HG02610 (cell line): ENCODE measurements around the gene FBLN5.

Experiments used
- ATAC-seq: cut with Tn5 transposase; IDR thresholded peaks from one replicate; pipeline ENCODE4 v1.9.1; 2021; ENCODE audit warnings: mild to moderate bottlenecking, moderate library complexity; ENCODE audit not compliant: unreplicated experiment

Gene FBLN5

GRCh38 chr14:91946622-91947474 is 646 bp downstream of the FBLN5 start:
- ATAC-seq, result no peak

GRCh38 chr14:91945751-91946621 is 1.5 kb downstream of the FBLN5 start:
- ATAC-seq, result no peak

GRCh38 chr14:91942946-91943345 is 4.5 kb downstream of the FBLN5 start:
- no peak for ATAC-seq

GRCh38 chr14:91942128-91942527 is 5.4 kb downstream of the FBLN5 start:
- ATAC-seq, result no peak

- ATAC-seq, result no peak
Observed at GRCh38 chr14:91940209-91940608, 7.3 kb downstream of the FBLN5 start.

GRCh38 chr14:91935586-91935985 is 11.9 kb downstream of the FBLN5 start:
- ATAC-seq, result no peak

GRCh38 chr14:91934554-91935285 is 12.8 kb downstream of the FBLN5 start:
- ATAC-seq, result no peak

GRCh38 chr14:91931478-91932088 is 15.9 kb downstream of the FBLN5 start:
- no peak for ATAC-seq

- ATAC-seq, result no peak
Observed at GRCh38 chr14:91929700-91930099, 17.8 kb downstream of the FBLN5 start.

- no peak for ATAC-seq
Observed at GRCh38 chr14:91927800-91928199, 19.7 kb downstream of the FBLN5 start.

GRCh38 chr14:91927191-91927590 is 20.3 kb downstream of the FBLN5 start:
- ATAC-seq, result no peak

- ATAC-seq, result no peak
Observed at GRCh38 chr14:91926131-91926890, 21.2 kb downstream of the FBLN5 start.

- ATAC-seq, result no peak
Observed at GRCh38 chr14:91925727-91926121, 21.8 kb downstream of the FBLN5 start.

- no peak for ATAC-seq
Observed at GRCh38 chr14:91925001-91925726, 22.3 kb downstream of the FBLN5 start.

- no peak for ATAC-seq
Observed at GRCh38 chr14:91920526-91920925, 27.0 kb downstream of the FBLN5 start.

GRCh38 chr14:91919814-91920213 is 27.7 kb downstream of the FBLN5 start:
- ATAC-seq, result no peak

- no peak for ATAC-seq
Observed at GRCh38 chr14:91918186-91918883, 29.2 kb downstream of the FBLN5 start.

GRCh38 chr14:91912035-91912434 is 35.5 kb downstream of the FBLN5 start:
- no peak for ATAC-seq
